OCI-LY1 (cell line): ENCODE data around the gene ACOT12.

Source experiments
- H2AFZ ChIP-seq: fragments of 200-600 bp; sonication (generic), shearing (Covaris generic); 2 replicates; pipeline ENCODE4 v1.6.0; 2014; ENCODE audit warnings: antibody characterized with exemption, mild to moderate bottlenecking, low read length
- H3F3A ChIP-seq: fragments of 200-600 bp; sonication (generic), shearing (Covaris generic); 2 replicates; pipeline ENCODE4 v1.6.0; 2014; ENCODE audit warnings: mild to moderate bottlenecking, antibody characterized with exemption, low read length, moderate library complexity; ENCODE audit not compliant: insufficient read depth
- H3K27ac ChIP-seq: fragments of 200-600 bp; sonication (generic); 2 replicates; pipeline ENCODE4 v1.5.1; 2014; ENCODE audit warnings: low read length, mixed run types, mild to moderate bottlenecking, low read depth; ENCODE audit not compliant: poor library complexity, severe bottlenecking
- H3K27me3 ChIP-seq: fragments of 200-600 bp; sonication (generic); 2 replicates; pipeline ENCODE4 v1.6.0; 2014; ENCODE audit warnings: antibody characterized with exemption, mild to moderate bottlenecking, low read length, moderate library complexity; ENCODE audit not compliant: insufficient read depth
- H3K36me3 ChIP-seq: fragments of 200-600 bp; sonication (generic); 2 replicates; pipeline ENCODE4 v1.6.1; 2014; ENCODE audit warnings: mild to moderate bottlenecking, antibody characterized with exemption, low read length, moderate library complexity, mixed read lengths; ENCODE audit not compliant: insufficient read depth
- H3K4me1 ChIP-seq: fragments of 200-600 bp; sonication (generic); 2 replicates; pipeline ENCODE4 v1.5.1; 2014; ENCODE audit warnings: mild to moderate bottlenecking, low read length, moderate library complexity; ENCODE audit not compliant: insufficient read depth, severe bottlenecking
- H3K4me2 ChIP-seq: fragments of 200-600 bp; sonication (generic), shearing (Covaris generic); 2 replicates; pipeline ENCODE4 v1.6.1; 2014; ENCODE audit warnings: low read length
- H3K4me3 ChIP-seq: fragments of 200-600 bp; sonication (generic); 2 replicates; pipeline ENCODE4 v1.5.1; 2014; ENCODE audit warnings: low read length, low read depth, mild to moderate bottlenecking, mixed read lengths; ENCODE audit not compliant: poor library complexity, severe bottlenecking
- H3K79me2 ChIP-seq: fragments of 200-600 bp; shearing (Covaris generic); 2 replicates; pipeline ENCODE4 v1.6.1; 2016; ENCODE audit warnings: mixed run types, low read length, mixed read lengths; ENCODE audit not compliant: insufficient read depth
- H3K9ac ChIP-seq: fragments of 200-600 bp; sonication (generic), shearing (Covaris generic); 2 replicates; pipeline ENCODE4 v1.6.1; 2014; ENCODE audit warnings: mild to moderate bottlenecking, low read length, mixed read lengths
- H3K9me2 ChIP-seq: fragments of 200-600 bp; sonication (generic), shearing (Covaris generic); 2 replicates; pipeline ENCODE4 v1.6.1; 2014; ENCODE audit warnings: low read depth, mild to moderate bottlenecking, low read length, mixed read lengths
- H3K9me3 ChIP-seq: fragments of 200-600 bp; shearing (Covaris generic); 2 replicates; pipeline ENCODE4 v1.6.1; 2014; ENCODE audit warnings: low read length, mixed read lengths
- H4K20me1 ChIP-seq: fragments of 200-600 bp; sonication (generic), shearing (Covaris generic); 2 replicates; pipeline ENCODE4 v1.6.0; 2016; ENCODE audit warnings: mild to moderate bottlenecking, low read length; ENCODE audit not compliant: insufficient read depth
- EZH2 ChIP-seq: fragments of 200-600 bp; sonication (generic), shearing (Covaris generic); IDR thresholded peaks from 2 replicates; pipeline ENCODE4 v1.8.0; 2017; ENCODE audit warnings: borderline replicate concordance, mixed run types, mild to moderate bottlenecking, antibody characterized with exemption, low read length, moderate library complexity, mixed read lengths
- TF ChIP-seq, protein P1 (sequence below): fragments of 200-600 bp; sonication (generic), shearing (Covaris generic); IDR thresholded peaks from 2 replicates; pipeline ENCODE4 v1.5.1; 2017; ENCODE audit warnings: mild to moderate bottlenecking, antibody characterized with exemption, low read length, moderate library complexity, mixed read lengths

Gene ACOT12

DNA sequence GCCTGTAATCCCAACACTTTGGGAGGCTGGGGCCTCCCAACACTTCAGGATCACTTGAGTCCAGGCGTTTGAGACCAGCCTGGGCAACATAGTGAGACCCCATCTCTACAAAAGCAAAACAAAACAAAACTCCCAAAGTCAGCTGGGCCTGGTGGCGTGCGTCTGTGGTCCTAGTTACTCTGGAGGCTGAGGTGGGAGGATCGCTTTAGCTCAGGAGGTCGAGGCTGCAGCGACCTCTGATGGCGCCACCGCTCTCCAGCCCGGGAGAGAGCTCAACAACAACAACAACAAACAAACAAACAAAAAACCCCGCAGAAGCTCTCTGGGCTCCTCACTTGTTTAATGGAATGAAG, 528 bp downstream of the ACOT12 start:
- Histone ChIP-seq H3K27ac (no peak overlapping the region), H3K4me3 (no peak overlapping the region), H3K4me1 (no peaks in the 10 kb centered on the region), H3F3A (no peaks in the 10 kb centered on the region), H3K36me3 (no peaks in the 10 kb centered on the region), H4K20me1 (no peaks in the 10 kb centered on the region), H3K9me2 (no peaks in the 10 kb centered on the region), H2AFZ (no peak overlapping the region), H3K4me2 (no peak overlapping the region), H3K27me3 (no peaks in the 10 kb centered on the region), H3K9ac (no peak overlapping the region), H3K9me3 (no peaks in the 10 kb centered on the region), H3K79me2 (no peaks in the 10 kb centered on the region)
- TF ChIP-seq EZH2: no peak

DNA sequence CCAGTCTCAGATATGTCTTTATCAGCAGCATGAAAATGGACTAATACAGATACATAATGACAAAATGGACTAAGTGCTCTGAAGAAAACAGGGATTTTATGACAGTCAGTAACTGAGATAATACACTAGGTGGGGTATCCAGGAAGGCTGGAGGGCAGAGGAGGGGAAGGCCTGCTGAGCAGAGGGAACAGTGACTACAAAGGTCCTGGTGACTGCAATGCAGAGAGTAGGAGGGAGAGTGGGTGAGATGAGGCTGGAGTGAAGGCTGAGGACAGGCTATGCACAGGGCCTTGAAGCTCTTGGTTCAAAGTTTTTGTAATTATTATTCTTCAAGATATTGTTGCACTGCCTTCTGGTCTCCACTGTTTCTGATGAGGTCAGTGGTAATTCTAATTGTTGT, 4.9 kb downstream of the ACOT12 start:
- no peak overlapping the region for H3K9ac ChIP-seq
- no peak overlapping the region for H3K4me3 ChIP-seq
- no peaks in the 10 kb centered on the region for H3K27me3 ChIP-seq
- no peaks in the 10 kb centered on the region for H4K20me1 ChIP-seq
- H3K9me2 ChIP-seq: no peaks in the 10 kb centered on the region
- no peaks in the 10 kb centered on the region for H3K9me3 ChIP-seq
- TF ChIP-seq, protein P1, sequence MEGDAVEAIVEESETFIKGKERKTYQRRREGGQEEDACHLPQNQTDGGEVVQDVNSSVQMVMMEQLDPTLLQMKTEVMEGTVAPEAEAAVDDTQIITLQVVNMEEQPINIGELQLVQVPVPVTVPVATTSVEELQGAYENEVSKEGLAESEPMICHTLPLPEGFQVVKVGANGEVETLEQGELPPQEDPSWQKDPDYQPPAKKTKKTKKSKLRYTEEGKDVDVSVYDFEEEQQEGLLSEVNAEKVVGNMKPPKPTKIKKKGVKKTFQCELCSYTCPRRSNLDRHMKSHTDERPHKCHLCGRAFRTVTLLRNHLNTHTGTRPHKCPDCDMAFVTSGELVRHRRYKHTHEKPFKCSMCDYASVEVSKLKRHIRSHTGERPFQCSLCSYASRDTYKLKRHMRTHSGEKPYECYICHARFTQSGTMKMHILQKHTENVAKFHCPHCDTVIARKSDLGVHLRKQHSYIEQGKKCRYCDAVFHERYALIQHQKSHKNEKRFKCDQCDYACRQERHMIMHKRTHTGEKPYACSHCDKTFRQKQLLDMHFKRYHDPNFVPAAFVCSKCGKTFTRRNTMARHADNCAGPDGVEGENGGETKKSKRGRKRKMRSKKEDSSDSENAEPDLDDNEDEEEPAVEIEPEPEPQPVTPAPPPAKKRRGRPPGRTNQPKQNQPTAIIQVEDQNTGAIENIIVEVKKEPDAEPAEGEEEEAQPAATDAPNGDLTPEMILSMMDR: no peak
- TF ChIP-seq EZH2: no peak
- no peaks in the 10 kb centered on the region for H3K79me2 ChIP-seq
- H3K4me1 ChIP-seq: no peaks in the 10 kb centered on the region
- H3F3A ChIP-seq: no peaks in the 10 kb centered on the region
- no peaks in the 10 kb centered on the region for H3K36me3 ChIP-seq
- H3K4me2 ChIP-seq: no peak overlapping the region
- no peak overlapping the region for H3K27ac ChIP-seq
- H2AFZ ChIP-seq: no peak overlapping the region

DNA sequence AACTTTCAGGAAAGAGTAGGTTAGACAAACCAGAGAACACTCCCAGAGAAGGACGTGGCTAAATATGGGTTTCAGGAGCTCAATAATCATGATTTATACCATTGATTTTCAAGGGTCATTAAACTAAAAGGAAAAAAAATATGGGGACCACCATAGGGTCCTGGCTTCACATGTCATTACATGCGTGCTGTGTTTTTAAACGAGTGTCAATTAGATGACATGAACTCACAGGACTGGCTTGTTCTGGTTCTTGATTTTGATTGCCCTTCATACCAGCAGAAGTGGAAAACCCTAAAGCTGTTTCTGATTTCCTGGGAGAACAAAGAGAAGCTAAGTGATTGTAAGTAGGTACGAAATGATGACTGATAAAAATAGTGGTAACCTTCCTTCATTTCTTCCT, 5.8 kb downstream of the ACOT12 start:
- TF ChIP-seq, protein P1: no peak
- no peak for TF ChIP-seq EZH2
- no peaks in the 10 kb centered on the region for H3K79me2 ChIP-seq
- no peak overlapping the region for H3K27ac ChIP-seq
- H3F3A ChIP-seq: no peaks in the 10 kb centered on the region
- H3K9me2 ChIP-seq: no peaks in the 10 kb centered on the region
- no peak overlapping the region for H3K9ac ChIP-seq
- no peaks in the 10 kb centered on the region for H3K9me3 ChIP-seq
- H2AFZ ChIP-seq: no peak overlapping the region
- no peaks in the 10 kb centered on the region for H4K20me1 ChIP-seq
- no peaks in the 10 kb centered on the region for H3K36me3 ChIP-seq
- no peak overlapping the region for H3K4me3 ChIP-seq
- no peak overlapping the region for H3K4me2 ChIP-seq
- no peaks in the 10 kb centered on the region for H3K27me3 ChIP-seq
- H3K4me1 ChIP-seq: no peaks in the 10 kb centered on the region

DNA sequence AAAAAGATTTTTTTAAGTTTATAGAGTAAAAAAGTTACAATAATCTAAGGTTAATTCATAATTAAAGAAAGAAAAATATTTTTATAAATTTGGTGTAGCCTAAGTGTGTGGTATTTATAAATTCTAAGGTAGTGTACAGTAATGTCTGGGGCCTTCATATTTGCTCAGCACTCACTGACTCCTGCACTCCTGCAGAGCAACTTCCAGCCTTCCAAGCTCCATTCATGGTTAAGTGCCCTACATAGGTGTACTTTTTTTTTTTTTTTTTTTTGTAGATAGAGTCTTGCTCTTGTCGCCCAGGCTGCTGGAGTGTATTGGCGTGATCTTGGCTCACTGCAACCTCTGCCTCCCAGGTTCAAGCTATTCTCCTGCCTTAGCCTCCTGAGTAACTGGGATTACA, 10.1 kb downstream of the ACOT12 start:
- H3K4me3 ChIP-seq: no peak overlapping the region
- TF ChIP-seq, protein P1: no peak
- TF ChIP-seq EZH2: no peak
- H3K4me2 ChIP-seq: no peak overlapping the region
- no peaks in the 10 kb centered on the region for H3K27me3 ChIP-seq
- no peaks in the 10 kb centered on the region for H3K9me2 ChIP-seq
- no peaks in the 10 kb centered on the region for H3K36me3 ChIP-seq
- no peaks in the 10 kb centered on the region for H3K79me2 ChIP-seq
- no peaks in the 10 kb centered on the region for H3F3A ChIP-seq
- H3K27ac ChIP-seq: no peak overlapping the region
- H3K9me3 ChIP-seq: no peaks in the 10 kb centered on the region
- H4K20me1 ChIP-seq: no peaks in the 10 kb centered on the region
- H3K4me1 ChIP-seq: no peaks in the 10 kb centered on the region
- no peak overlapping the region for H3K9ac ChIP-seq
- no peak overlapping the region for H2AFZ ChIP-seq
